ENCODE data around the gene MAGI1. TPM values are rescaled to one million over a fixed set of nuclear protein-coding genes. Genes with fewer than 3 reads are reported as not detected.

The MAGI1 gene
- polyA plus RNA-seq, 5 donors, result 17.5 to 29.3 (median 27.6) TPM

DNA sequence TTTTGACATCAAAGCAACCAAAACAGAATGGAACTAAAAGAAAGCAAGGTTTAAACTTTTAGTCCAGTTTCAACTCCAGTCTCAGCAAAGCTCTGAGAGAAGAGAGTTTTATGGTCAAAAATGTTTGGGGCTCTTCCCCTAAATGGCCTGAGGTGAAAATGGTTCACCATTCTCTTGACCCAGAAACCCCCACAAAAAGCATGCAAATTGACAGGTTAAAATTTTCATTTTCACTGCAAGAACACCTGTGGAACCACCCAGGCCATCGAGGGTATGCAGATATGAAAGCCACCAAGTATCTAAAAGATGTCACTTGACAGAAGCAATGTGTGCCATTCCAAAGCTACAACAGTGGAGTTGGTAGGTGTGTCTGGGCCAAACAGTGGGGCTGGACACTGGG, 195.0 kb downstream of the MAGI1 start:
- DNase-seq, result no peak

DNA sequence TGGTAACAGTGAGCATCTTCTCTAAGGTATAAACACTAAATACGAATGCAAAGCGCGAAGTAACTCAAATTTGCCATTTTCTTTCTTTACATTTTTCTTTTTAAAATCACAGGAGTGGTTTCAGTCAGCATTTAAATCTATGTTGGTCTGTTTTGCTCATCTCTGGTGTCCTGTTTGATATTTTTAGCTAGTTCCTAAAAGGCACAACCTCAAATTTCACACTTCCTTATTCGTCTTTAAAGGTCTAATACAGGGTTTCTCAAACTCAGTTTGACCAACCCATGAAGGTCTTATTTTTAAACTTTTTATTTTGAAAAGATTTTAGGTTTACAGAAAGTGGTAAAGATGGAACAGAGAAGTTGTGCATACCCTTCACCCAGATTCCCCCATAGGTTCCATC, 201.1 kb downstream of the MAGI1 start:
- no peak for DNase-seq

DNA sequence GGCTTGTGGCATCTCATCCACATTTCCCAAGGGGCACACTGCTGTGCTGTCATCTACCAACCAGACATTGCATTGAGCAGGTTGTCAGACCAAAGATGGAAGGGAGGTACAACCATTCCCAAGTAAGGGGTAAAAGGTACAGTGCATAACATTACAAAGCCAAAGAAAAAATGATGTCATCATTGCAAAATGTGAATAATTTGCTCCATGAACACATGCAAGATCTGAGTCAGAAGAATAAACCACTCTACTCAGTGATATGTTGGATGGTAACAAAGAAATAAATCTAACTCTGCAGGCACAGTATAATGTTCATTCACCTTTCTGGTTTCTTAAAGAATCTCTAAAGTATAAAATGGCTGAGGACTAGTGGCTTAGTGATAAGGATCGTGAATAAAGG, 202.7 kb downstream of the MAGI1 start:
- no peak for DNase-seq

DNA sequence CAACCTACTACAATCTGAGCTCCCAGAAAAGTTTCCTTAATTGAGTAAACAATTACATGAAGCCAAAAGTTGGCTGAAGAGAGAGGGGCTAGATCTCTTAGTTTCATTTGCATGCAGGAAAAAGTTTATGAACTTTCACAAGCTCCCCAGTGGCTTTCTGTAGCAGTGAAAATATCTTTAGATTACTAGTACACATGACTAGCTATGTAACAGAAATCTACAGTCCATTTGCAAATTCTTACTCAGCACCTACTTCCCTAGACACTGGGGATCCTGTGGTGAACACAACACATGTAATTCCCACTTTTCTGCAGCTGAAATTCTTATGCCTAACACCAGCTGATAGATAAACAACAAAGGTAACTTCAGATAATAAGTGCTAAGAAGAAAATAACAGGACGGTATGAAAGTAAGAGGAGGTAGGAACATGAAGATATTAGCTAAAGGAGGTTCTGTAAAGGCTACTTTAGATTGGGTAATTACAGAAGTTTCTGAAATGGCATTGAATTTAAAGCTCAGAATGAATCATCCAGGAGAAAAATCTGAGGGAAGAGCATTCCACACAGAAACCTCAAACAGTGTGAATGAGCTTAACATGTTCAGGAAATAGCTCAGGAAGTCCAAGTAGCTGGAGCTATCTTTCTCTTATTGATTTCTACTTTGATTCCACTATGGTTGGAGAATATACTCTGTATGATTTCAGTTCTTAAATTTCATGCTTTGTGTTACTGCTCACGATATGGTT, 204.8 kb downstream of the MAGI1 start:
- no peak for DNase-seq

DNA sequence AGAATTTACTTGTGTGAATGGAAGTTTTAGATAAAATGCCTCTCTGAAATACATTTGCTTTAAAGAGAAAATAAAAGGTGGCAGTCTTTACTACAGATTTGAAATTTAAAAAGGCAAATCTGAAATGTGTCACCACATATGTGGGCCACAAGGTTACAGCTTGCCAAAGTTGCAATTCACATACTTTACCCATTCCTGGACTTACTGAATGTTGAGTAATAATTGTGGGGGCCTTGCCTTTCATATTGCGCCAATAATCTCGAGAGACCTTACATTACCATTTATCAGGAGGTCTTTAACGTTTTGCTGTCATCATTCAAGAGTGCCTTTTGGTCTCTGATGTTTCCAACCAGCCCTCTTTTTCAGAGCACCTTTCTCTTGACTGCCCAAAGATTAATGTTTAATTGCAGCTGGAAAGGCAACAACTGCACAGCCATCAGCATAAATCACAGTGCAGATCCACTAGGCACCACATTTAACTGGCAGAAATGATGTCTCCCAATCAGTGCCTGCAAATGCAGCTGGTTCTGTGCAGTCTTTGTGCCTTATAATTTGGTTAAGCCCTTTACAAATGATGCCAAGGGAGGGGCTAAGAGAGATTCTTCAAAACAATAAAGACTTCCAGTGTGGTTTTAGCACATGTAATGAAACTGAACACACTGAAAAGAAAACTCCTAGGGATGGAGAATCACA, 206.8 kb downstream of the MAGI1 start:
- no peak for DNase-seq

DNA sequence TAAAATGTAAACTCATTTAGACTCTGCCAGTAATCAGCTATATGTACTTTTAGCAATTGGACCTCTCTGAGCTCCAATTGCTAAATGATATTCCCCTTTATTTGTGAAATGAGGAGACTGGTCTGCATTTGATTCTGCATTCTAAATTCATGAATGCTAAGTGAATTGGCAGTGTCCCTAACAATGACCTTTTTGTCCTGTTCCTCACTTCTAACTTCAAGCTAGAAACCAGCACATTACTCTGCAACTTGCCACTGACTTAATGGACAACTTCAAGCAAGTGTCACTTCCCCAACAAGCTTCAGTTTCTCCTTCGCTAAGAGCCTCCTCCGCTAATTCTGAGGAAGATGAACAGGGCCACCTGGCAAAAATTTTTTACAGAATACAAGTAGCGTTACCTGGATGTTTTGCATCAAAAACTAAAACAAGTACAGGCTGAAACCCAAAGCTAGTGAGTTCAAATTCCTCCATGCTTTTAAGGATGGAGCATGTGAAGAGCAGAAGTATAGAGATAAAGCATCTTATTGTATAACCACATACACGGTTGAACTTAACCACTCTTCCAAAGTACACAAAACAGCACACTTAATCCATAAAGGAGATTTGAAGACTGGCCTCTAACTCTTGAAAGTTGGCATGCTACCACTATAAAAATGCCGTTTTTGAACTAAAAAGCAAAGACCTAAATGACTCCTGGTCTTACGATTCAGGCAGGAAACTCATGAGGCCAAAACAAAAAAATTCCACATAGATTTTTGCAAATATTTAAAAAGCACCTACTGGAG, 207.6 kb downstream of the MAGI1 start:
- no peak for DNase-seq

DNA sequence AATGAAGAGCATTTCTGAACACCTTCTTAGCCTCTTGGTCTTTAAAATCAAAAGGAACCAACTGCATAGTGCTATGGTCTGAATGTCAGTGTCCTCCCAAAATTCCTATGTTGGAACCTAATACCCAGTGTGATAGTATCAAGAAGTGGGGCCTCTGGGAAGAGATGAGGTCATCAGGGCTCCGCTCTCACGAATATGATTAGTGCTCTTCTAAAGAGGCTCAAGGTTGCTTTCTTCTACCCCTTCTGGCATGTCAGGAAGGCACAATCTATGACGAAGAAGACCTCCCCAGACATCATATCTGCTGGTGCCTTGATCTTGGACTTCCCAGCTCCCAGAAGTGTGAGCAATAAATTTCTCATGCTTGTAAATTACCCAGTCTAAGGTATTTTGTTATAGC, 209.5 kb downstream of the MAGI1 start:
- DNase-seq, result no peak

DNA sequence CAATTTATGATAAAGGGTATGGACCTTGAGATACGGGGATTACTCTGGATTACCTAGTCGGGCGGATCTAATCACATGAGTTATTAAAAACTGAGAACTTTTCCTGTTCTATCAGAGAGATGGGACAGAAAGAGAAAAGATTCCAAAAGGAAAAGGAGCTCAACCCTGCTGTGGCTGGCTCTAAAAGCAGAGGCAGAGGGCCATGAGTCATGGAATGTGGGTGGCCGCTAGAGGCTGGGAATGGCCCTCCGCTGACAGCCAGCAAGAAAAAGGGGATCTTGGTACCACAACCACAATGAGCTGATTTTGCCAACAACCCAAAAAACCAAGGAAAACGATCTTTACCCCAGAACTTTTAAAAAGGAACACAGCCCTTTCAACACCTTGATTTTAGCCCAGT, 210.0 kb downstream of the MAGI1 start:
- no peak for DNase-seq

DNA sequence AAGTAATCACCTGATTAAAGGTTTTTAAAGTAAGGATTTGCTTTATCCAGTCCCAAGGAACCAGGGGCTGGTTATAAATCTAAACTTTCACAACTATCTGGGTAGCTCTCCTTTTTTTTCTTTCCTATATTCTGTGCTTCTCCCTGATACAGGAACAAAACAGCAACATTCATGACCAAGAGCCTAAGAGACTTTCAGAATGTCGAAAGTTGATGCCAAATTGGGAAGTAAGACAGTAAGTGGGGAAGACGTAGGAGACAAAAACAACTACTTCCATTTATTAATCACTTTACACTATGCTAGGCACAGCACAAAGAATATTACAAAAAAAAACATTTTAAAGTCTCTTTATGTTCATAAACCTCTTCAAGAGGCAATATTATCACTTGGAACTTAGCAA, 211.6 kb downstream of the MAGI1 start:
- DNase-seq, result no peak

DNA sequence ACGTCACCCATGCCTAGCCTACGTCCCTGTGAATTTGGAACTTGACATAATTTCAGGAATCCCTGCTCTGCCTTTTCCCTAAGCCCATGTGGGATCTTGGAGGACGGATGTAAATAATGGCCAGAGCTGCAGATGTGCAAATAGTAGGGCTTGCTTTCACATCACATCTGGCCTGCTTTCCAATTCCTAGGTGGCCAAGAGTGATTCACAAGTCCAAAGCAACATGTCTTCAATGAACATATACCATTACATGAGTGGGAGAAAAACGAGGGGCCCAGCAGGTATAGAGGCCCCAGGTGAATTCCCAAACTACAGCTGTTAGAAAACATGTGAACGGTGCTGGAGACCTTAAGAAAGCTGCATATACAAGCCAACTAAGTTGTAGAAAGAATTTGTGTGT, 214.6 kb downstream of the MAGI1 start:
- DNase-seq, result no peak

DNA sequence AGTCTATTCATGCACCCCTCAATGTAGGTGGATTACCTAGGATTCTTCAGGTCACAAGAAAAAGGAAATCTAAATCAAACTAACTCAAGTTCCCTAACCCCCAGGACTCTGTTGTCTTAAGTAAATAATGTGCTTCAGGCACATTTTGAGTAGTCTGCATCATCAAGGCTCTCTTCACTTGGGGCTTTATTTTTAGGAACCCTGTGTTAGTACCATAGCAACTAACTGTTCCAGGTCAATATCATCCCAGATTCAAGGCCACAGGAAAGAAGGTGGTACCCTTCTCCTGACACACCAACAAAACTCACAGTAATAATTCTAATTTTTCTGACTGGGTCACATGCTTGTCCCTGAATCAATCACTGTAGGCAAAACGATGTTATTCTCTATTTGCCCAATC, 218.1 kb downstream of the MAGI1 start:
- DNase-seq, result no peak

DNA sequence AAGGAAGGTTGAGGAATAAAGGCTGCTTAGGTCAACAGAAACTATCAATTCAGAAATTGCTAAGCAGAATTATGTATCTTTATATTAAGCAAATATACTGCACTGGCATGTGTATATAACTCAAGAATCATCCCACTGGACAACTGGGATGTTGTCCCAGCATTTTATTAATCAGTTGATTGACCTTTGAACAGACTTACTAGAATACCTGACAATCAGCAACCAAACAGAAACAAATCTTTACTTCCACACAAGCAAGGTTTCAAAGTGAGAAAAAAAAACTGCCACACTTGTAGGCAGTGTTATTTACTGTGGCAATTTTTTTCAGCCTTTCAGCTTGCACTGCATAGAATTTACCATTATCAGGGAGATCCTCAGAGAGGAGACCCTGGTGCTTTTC, 218.8 kb downstream of the MAGI1 start:
- DNase-seq, result no peak

DNA sequence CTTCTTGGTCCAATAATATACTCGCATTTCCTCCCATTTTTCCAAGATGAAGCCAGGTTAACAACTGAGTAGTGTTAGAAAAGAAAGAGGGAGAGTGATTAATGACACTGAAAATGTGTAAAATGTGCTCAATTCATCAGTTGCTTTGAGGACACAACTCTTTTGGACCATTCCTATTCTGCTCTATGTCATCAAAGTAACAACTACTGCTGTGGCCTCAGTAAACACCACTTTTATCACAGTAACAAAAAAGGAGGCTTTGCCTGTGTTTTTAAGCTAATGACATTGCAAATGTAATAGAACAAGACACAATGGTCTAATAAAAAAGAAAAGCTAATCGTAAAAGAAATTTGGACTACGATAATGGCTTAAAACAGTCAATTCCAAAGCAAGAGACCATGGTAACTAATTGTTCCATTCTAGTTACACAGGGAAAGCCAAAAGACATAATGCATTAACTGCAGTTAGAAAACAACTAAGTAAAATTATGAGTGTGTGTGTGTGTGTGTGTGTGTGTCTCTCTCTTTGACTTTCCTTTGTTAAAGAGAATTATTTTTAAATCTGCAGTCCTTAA, 221.1 kb downstream of the MAGI1 start:
- no peak for DNase-seq

DNA sequence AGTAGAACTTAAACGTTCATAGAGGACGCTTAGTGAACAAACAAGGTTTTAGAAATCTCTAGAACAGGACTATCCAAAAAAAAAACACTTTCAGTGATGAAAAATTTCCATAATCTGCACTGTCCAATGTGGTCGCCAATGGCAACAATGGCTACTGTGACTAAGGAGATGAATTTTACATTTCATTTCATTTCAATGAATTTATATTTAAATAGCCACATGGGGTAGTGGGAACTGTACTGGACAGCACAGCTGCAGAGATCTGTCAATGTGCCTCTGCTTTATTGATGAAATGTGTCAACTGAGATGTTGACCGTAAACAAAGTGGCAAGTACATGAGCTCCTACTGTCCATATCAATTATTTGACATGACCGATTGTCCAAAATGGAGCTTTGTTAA, 222.5 kb downstream of the MAGI1 start:
- DNase-seq, result no peak

DNA sequence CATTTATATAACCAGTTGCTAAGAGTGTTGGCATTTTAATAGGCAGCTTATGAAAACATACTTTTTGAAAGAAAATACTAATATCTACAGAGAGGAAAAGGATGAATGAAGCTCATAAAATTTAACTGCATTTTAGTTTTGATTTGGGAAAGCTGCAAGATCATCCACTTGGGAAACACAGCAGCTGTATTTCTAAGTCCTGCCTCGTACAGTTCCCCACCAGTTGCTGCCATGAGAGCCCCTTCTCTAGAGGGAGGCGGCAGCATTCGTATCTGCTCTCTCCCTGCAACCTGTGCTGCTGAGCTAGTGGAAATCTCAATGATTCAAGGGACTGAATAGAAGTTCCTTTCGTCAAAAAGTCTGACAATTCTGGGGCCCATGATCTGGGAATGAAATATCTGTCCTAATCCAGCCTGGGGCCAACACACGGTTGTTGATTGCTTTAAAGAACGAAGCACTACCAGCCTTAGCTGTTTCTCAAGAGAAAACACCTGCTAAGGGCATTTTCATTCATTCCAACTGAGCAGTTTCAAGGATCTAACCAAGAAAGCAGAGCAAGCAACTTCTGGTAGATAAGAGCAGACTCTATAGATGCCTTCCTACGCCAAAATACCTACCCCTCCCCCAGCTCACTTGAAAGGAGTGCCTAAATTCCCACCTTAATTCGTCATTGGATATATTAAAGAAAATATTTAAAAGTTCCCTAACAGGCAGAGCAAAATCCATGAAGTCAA, 223.7 kb downstream of the MAGI1 start:
- no peak for DNase-seq

DNA sequence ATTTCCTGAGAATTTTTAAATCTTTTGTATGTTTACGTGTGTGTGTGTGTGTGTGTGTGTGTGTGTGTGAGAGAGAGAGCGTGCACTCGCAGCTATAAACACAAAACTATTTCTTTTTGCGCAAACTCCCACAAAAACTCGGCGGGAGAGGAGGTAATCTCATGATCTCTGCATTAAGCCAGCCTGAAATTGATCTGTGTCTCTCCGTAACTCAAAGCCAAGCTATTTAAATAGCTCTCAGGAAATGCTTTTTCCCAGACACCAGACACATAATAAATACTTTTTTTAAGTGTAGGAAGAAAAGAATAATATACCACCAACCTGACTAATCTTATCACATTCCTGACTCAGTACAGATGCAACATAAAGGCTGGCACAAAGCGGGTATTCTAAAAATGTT, 226.8 kb downstream of the MAGI1 start:
- no peak for DNase-seq

DNA sequence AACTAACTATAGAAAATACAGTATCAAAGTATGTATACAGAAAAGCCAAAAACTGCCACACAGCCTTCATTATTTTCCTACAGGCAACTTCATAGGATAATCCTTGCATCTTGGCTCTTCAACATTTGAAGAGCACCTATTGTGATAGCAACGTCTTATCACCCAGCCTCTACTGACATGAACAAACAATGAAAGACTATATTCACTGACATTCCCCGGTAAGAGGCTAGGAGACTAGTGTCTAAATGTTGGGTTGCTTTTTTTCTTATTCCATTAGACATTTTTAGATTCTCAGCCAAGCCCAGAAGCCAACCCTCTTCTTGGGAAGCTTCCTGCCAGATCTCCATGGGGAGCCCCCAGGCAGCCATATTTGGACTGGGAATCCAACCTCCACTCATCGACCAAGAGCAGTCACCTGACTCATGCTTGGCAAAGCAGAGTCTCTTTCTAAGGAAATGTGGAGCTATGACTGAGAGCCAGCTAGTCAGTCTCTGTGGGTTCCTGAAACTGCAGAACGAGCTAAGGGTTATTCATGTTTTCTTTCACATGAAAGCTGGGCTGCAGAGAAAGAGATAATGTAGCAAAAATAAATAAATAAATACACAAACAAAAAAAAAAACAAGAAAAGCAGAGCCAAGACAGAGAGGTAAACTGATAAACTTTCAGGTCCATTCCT, 227.5 kb downstream of the MAGI1 start:
- DNase-seq, result no peak

DNA sequence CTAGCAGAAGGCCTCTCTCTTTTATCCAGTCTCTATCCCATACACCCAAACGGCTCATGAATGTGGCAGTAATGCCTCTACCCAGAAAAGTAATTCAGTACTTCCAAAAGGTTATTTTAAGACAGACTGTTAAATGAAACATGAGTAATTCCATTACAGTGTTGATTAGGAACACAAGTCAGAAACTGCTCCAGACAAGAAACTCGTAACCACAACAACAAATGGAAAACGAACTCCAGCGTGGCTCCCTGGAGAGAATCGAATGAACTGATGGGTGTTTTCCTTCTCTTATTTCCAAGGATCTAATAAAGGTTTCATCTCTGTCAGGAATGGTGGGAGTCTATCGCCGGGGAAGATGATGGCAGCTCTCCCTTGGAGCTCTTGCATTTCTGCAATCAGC, 228.4 kb downstream of the MAGI1 start:
- DNase-seq, result no peak

DNA sequence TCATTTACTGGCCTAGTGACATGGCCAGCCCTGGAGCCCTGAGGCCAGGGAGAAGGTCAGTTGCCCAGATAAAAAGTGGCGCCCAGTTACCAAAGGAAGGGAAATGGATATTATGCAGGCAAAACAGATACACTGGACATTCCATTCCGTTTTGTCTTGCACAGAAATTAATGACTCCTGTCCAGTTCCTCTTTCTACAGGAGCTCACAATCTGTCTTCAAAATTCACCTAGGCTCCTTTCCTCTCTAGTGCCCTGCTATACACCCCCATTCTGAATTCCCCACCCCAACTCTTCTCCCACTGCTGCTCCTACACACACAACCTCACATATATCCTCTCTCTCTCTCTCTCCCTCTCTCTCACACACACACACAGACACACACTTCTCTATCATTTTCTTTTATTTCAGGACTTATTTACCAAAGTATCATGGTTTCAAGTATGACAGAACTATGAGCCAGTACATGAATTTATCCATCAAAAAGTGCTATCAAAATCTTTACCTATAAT, 229.0 kb downstream of the MAGI1 start:
- DNase-seq, result no peak

DNA sequence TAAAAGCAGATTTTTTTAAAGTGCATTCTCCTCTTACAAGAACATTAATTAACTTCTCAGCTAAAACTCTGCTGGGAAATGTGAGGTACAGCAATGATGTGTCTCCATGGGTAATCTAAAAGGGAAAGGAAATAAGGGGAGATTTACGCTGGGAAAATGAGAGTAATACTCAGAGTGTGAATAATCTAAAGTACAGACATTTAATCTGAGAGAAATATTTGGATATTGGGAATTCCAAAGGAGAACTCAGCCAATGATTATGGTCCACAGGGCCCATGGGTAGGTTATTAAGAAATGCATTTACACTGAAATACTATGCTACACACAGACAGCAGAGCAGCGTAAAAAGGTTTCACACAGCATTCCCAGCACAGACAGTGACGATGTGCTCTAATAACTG, 229.9 kb downstream of the MAGI1 start:
- no peak for DNase-seq

DNA sequence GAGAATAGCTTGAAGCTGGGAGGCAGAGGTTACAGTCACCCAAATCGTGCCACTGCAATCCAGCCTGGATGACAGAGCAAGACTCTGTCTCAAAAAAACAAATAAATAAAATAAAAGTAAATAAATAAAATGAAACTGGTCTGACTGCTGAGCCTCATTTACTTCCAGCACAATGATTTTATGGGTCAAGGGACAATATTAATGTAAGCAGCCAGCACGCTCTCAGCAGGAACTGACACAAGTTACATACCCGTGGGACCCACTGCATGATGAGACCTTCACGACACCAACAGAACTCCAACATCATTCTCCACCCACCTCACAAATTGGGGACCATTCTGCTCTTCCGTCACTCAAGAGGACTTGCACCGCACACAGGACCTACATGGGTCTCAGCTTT, 230.3 kb downstream of the MAGI1 start:
- no peak for DNase-seq

Measured in right lung (tissue), 5 donors.